B cell (primary cell): ENCODE results near the gene TRABD. TPM values are rescaled to one million over a fixed set of nuclear protein-coding genes. Genes with fewer than 3 reads are reported as not detected.

Experiments used
- ATAC-seq: fragments of 200-7000 bp; cut with Tn5 transposase; one replicate; pipeline ENCODE4 v1.10.0; 2021; ENCODE audit warnings: low read depth, mild to moderate bottlenecking, moderate number of reproducible peaks, moderate library complexity
- CTCF ChIA-PET: fragments of 350-600 bp; sonication (Branson Sonifier 250); formaldehyde crosslinking; loops from one replicate; lab custom pipeline; 2021; ENCODE audit warnings: antibody characterized with exemption, inconsistent platforms; lab: Charles Lee
- POLR2A ChIA-PET: fragments of 350-600 bp; sonication (Branson Sonifier 250); formaldehyde crosslinking; loops from one replicate; lab custom pipeline; 2021; ENCODE audit warnings: antibody characterized with exemption; lab: Charles Lee
- DNase-seq: peaks from one replicate; pipeline ENCODE4 v3.0.0; 2013
- H2AFZ ChIP-seq: 2 replicates; pipeline ENCODE4 v1.6.1; 2012; ENCODE audit warnings: mild to moderate bottlenecking, low read depth, low read length; ENCODE audit not compliant: insufficient read depth, poor library complexity, severe bottlenecking
- H3K27ac ChIP-seq, 2 donors: 1 replicate in 1 of 2; 2 replicates in 1 of 2; pipeline ENCODE4 v1.5.1; 2012 to 2013; ENCODE audit warnings: low read length in 2 of 2, mild to moderate bottlenecking in 2 of 2, moderate library complexity in 1 of 2
- H3K27me3 ChIP-seq, 4 experiments: fragments of 200-600 bp in 1 of 4; sonication (generic) in 1 of 4; replicated peaks in 1 of 4; 1 replicate in 2 of 4; 2 replicates in 2 of 4; pipeline versions ENCODE4 v1.6.1 to v1.7.0; 2013 to 2016; ENCODE audit warnings: low read length in 3 of 4, mild to moderate bottlenecking in 2 of 4, mixed read lengths in 1 of 4, moderate library complexity in 1 of 4; ENCODE audit not compliant: insufficient read depth in 4 of 4, control insufficient read depth in 3 of 4; ENCODE audit errors: control extremely low read depth in 1 of 4
- H3K36me3 ChIP-seq, 2 experiments: replicated peaks in 1 of 2; 1 replicate in 1 of 2; 2 replicates in 1 of 2; pipeline versions ENCODE4 v1.6.1 to v1.7.1; 2013; ENCODE audit warnings: low read length in 1 of 2; ENCODE audit not compliant: insufficient read depth in 2 of 2, control insufficient read depth in 1 of 2; ENCODE audit errors: control extremely low read depth in 1 of 2, extremely low read depth in 1 of 2
- H3K4me1 ChIP-seq, 2 donors: fragments of 200-600 bp in 1 of 2; sonication (generic) in 1 of 2; 1 replicate in 1 of 2; 2 replicates in 1 of 2; pipeline versions ENCODE4 v1.5.1 to v1.6.1; 2013 to 2017; ENCODE audit warnings: low read length in 2 of 2; ENCODE audit not compliant: control insufficient read depth in 2 of 2, insufficient read depth in 2 of 2
- H3K4me2 ChIP-seq: replicated peaks from 2 replicates; pipeline ENCODE3; 2012; ENCODE audit warnings: mild to moderate bottlenecking, low read depth, low read length; ENCODE audit not compliant: poor library complexity, severe bottlenecking
- H3K4me3 ChIP-seq, 5 experiments: fragments of 200-600 bp in 1 of 5; sonication (generic) in 1 of 5; 1 replicate in 3 of 5; 2 replicates in 2 of 5; pipeline versions ENCODE4 v1.5.1 to v1.7.0; 2011 to 2016; ENCODE audit warnings: low read length in 4 of 5, mild to moderate bottlenecking in 4 of 5, low read depth in 2 of 5, control low read depth in 1 of 5, moderate library complexity in 1 of 5; ENCODE audit not compliant: insufficient read depth in 1 of 5; ENCODE audit errors: control extremely low read depth in 1 of 5, extremely low read depth in 1 of 5
- H3K79me2 ChIP-seq: fragments of 200-600 bp; sonication (generic); one replicate; pipeline ENCODE4 v1.6.0; 2016; ENCODE audit warnings: low read length; ENCODE audit not compliant: control insufficient read depth, insufficient read depth
- H3K9ac ChIP-seq: fragments of 200-600 bp; sonication (generic); 2 replicates; pipeline ENCODE4 v1.6.1; 2017; ENCODE audit warnings: mild to moderate bottlenecking, low read length, moderate library complexity
- H3K9me3 ChIP-seq, 3 donors: one replicate each; pipeline versions ENCODE4 v1.6.1 to v1.7.1; 2013; ENCODE audit warnings: low read length in 2 of 3; ENCODE audit not compliant: control insufficient read depth in 2 of 3, insufficient read depth in 1 of 3; ENCODE audit errors: control extremely low read depth in 1 of 3
- H4K20me1 ChIP-seq: 2 replicates; pipeline ENCODE4 v1.6.0; 2012; ENCODE audit warnings: mild to moderate bottlenecking, low read length; ENCODE audit not compliant: insufficient read depth, control insufficient read depth, poor library complexity, severe bottlenecking
- H3K27ac Mint-ChIP-seq: one replicate; pipeline ENCODE4 v1.8.0; 2021; ENCODE audit warnings: mixed read lengths
- H3K27me3 Mint-ChIP-seq: one replicate; pipeline ENCODE4 v1.8.0; 2021; ENCODE audit warnings: mixed read lengths
- H3K4me1 Mint-ChIP-seq: one replicate; pipeline ENCODE4 v1.8.0; 2021; ENCODE audit warnings: mixed read lengths
- H3K4me3 Mint-ChIP-seq: one replicate; pipeline ENCODE4 v1.8.0; 2021; ENCODE audit warnings: mixed read lengths
- H3K9me3 Mint-ChIP-seq: one replicate; pipeline ENCODE4 v1.8.0; 2022; ENCODE audit warnings: mixed read lengths; ENCODE audit not compliant: insufficient read depth
- EZH2 ChIP-seq: IDR thresholded peaks from 2 replicates; pipeline ENCODE4 v1.6.1; 2012; ENCODE audit warnings: borderline replicate concordance, low read depth, mild to moderate bottlenecking, moderate library complexity, low read length; ENCODE audit not compliant: insufficient read depth, poor library complexity, severe bottlenecking
- WGBS: methylation state at CpG from one replicate; pipeline ENCODE4 v1.1.5; 2013; ENCODE audit warnings: missing lambda C conversion rate; ENCODE audit not compliant: insufficient coverage; 5-methylcytosine and 5-hydroxymethylcytosine counted together
- intact Hi-C: fragments of 100-400 bp; cut with micrococcal nuclease; formaldehyde crosslinking; loops from one replicate; pipeline ENCODE4 v1.10.0; 2022
- polyA plus RNA-seq: library from polyadenylated mRNA; depleted of rRNA; stranded (reverse); fragments of >200 nt; gene quantifications from 2 replicates; pipeline ENCODE4 v1.2.3, GENCODE V29; 2012
- total RNA-seq, 2 donors: library from RNA; stranded (reverse); fragments of 120-200 nt in 1 of 2; gene quantifications; 1 replicate in 1 of 2; 2 replicates in 1 of 2; pipeline versions ENCODE4 v1.2.3 to v1.2.4, GENCODE V29; 2013 to 2022
- TF ChIP-seq, protein P1 (sequence below): fragments of 200-600 bp; IDR thresholded peaks from one replicate; pipeline ENCODE4 v1.8.0; 2022; ENCODE audit warnings: antibody characterized with exemption, mild to moderate bottlenecking

TRABD gene
- total and polyA plus RNA-seq, 2 donors (not counting 1 experiment from before 2014, with no cell fraction given): 164 to 200 TPM

DNA sequence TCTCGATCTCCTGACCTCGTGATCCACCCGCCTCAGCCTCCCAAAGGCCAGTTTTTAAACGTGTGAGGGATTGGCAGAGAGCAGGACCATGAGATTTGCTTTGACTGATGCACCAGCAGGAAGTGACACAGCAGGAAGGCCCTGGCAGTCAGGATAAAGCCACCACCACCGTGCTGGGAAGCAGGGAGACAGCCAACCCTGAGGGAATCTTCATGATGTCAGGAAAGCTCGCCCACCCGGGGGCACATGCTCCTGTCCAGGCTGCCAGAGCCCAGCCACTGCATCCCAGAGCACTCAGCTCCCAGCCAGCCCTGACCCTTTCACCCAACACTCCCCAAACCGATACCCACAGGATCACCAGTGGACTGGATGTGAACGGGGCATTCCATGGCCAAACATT lies 53.0 kb downstream of the TRABD start:
- H3K36me3 ChIP-seq: peaks cover 0 to 28% of the 10 kb centered on the region in 2 experiments
- H3K9me3 Mint-ChIP-seq: no peaks in the 10 kb centered on the region
- no peak overlapping the region for H3K27ac ChIP-seq
- H3K4me1 ChIP-seq: peaks cover 20 to 30% of the 10 kb centered on the region in 2 donors
- TF ChIP-seq, protein P1, sequence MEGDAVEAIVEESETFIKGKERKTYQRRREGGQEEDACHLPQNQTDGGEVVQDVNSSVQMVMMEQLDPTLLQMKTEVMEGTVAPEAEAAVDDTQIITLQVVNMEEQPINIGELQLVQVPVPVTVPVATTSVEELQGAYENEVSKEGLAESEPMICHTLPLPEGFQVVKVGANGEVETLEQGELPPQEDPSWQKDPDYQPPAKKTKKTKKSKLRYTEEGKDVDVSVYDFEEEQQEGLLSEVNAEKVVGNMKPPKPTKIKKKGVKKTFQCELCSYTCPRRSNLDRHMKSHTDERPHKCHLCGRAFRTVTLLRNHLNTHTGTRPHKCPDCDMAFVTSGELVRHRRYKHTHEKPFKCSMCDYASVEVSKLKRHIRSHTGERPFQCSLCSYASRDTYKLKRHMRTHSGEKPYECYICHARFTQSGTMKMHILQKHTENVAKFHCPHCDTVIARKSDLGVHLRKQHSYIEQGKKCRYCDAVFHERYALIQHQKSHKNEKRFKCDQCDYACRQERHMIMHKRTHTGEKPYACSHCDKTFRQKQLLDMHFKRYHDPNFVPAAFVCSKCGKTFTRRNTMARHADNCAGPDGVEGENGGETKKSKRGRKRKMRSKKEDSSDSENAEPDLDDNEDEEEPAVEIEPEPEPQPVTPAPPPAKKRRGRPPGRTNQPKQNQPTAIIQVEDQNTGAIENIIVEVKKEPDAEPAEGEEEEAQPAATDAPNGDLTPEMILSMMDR: no peak
- no peak for TF ChIP-seq EZH2
- DNase-seq (no peak), ATAC-seq (no peak)
- H3K9me3 ChIP-seq: peaks cover 0 to 5% (median 0%) of the 10 kb centered on the region in 3 donors
- intact Hi-C loops: no loop called here
- H3K27ac Mint-ChIP-seq: no peak overlapping the region
- no peak overlapping the region for H3K4me2 ChIP-seq
- peaks cover 89% of the 10 kb centered on the region for H4K20me1 ChIP-seq
- H3K9ac ChIP-seq: no peak overlapping the region
- peaks cover 29% of the 10 kb centered on the region for H3K4me1 Mint-ChIP-seq
- no peaks in the 10 kb centered on the region for H3K27me3 ChIP-seq
- H2AFZ ChIP-seq: no peak overlapping the region
- ChIA-PET CTCF (interaction anchor here (0.7 to 3.9 kb wide), 6 partner anchors 13 to 382 kb away, joined by 3 to 21 read pairs (median 3); partner anchors contain the start of gene MAPK12), POLR2A (interaction anchor here (0.6 kb wide), 1 partner anchor 69 kb away, joined by 4 read pairs; no protein-coding TSS in a partner anchor)
- WGBS: 84% methylated on average over 7 of the region's 9 CpGs
- no peak overlapping the region for H3K4me3 Mint-ChIP-seq
- no peaks in the 10 kb centered on the region for H3K27me3 Mint-ChIP-seq
- peaks cover 97% of the 10 kb centered on the region for H3K79me2 ChIP-seq
- H3K4me3 ChIP-seq: no peak overlapping the region

DNA sequence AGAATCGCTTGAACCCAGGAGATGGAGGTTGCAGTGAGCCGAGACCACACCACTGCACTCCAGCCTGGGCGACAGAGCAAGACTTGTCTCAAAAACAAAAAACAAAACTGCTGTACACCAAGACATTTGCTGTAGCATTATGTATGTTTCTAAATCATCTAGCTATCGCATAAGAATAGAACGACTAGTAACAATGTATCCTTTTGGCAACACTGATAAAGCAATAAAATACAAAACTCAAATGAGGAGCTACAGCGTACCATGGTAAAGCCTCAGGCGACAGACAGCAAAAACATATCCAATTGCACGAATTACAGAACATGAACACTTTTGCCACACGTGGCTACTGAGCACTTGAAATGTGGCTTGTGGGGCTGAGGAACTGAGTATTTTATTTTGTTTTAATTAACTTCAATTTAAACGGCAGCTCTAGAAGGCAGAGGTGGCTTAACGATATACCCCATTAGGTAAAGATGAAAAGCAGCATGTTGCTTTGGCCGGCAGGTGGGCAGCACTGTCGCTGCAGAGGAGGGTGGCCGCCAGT lies 56.8 kb downstream of the TRABD start:
- H3K4me1 Mint-ChIP-seq: peaks cover 36% of the 10 kb centered on the region
- peak overlapping the region in 3 of 5 experiments; percentile 12 to 48 (median 25) for H3K4me3 ChIP-seq

More for the DNA sequence above, 56.8 kb downstream of the TRABD start:
- no peak for ATAC-seq
- Histone ChIP-seq H3K4me1 (peaks cover 30 to 50% of the 10 kb centered on the region in 2 donors), H4K20me1 (peaks cover 74% of the 10 kb centered on the region), H3K27ac (no peak overlapping the region), H3K27me3 (no peaks in the 10 kb centered on the region), H3K79me2 (peaks cover 89% of the 10 kb centered on the region), H3K36me3 (peaks cover 0 to 32% of the 10 kb centered on the region in 2 experiments), H2AFZ (no peak overlapping the region), H3K9ac (peak overlapping the region; percentile 19), H3K4me2 (peak overlapping the region; percentile 93), H3K9me3 (no peaks in the 10 kb centered on the region)
- intact Hi-C loops: no loop called here
- CTCF ChIA-PET: interaction anchor here (0.7 to 2.6 kb wide), 15 partner anchors 9 to 474 kb away, joined by 3 to 20 read pairs (median 5); partner anchors contain the start of genes DENND6B, HDAC10 and SCO2
- DNase-seq: no peak
- no peaks in the 10 kb centered on the region for H3K9me3 Mint-ChIP-seq
- H3K4me3 Mint-ChIP-seq: peak overlapping the region; percentile 96
- POLR2A ChIA-PET: interaction anchor here (0.7 kb wide), 1 partner anchor 44 kb away, joined by 3 read pairs; no protein-coding TSS in a partner anchor
- H3K27me3 Mint-ChIP-seq: no peaks in the 10 kb centered on the region
- 64% methylated on average over 5 of the region's 14 CpGs for WGBS
- TF ChIP-seq, protein P1: no peak
- TF ChIP-seq EZH2: no peak
- H3K27ac Mint-ChIP-seq: peak overlapping the region; percentile 53
